Duodenal mucosa (tissue), 2 donors: Measurements from ENCODE around the gene GMPPB.
"Not testable (repeated sequence)": the region's sequence is repeated elsewhere in the genome, so short reads cannot be mapped to it uniquely, and the experiment has no call there.

Experiments used
- H3K27ac ChIP-seq: one replicate; pipeline ENCODE4 v1.7.0; 2013; ENCODE audit warnings: low read depth, low read length
- H3K27me3 ChIP-seq, 2 donors: one replicate each; pipeline ENCODE4 v1.7.0; 2013; ENCODE audit warnings: low read length in 2 of 2, control low read depth in 1 of 2; ENCODE audit not compliant: insufficient read depth in 2 of 2, control insufficient read depth in 1 of 2
- H3K36me3 ChIP-seq, 2 donors: one replicate each; pipeline ENCODE4 v1.7.0; 2013; ENCODE audit warnings: low read length in 2 of 2, control low read depth in 1 of 2; ENCODE audit not compliant: insufficient read depth in 2 of 2, control insufficient read depth in 1 of 2
- H3K4me1 ChIP-seq, 2 donors: one replicate each; pipeline ENCODE4 v1.7.0; 2013; ENCODE audit warnings: low read length in 2 of 2, control low read depth in 1 of 2; ENCODE audit not compliant: insufficient read depth in 2 of 2, control insufficient read depth in 1 of 2
- H3K4me3 ChIP-seq, 2 donors: one replicate each; pipeline ENCODE4 v1.7.0; 2013; ENCODE audit warnings: low read length in 2 of 2, low read depth in 1 of 2
- H3K9ac ChIP-seq, 2 donors: one replicate each; pipeline ENCODE4 v1.7.0; 2013; ENCODE audit warnings: low read length in 2 of 2, low read depth in 1 of 2
- H3K9me3 ChIP-seq, 2 donors: one replicate each; pipeline ENCODE4 v1.7.0; 2013; ENCODE audit warnings: low read length in 2 of 2, control low read depth in 1 of 2; ENCODE audit not compliant: control insufficient read depth in 1 of 2

Gene GMPPB

GRCh38 chr3:49685846-49686245 is 37.9 kb downstream of the GMPPB start:
- not testable (repeated sequence) for H3K9ac ChIP-seq, H3K27me3 ChIP-seq, H3K9me3 ChIP-seq, H3K4me3 ChIP-seq, H3K27ac ChIP-seq
- peaks cover 31 to 36% of the 10 kb centered on the region in 2 donors for H3K36me3 ChIP-seq
- H3K4me1 ChIP-seq: peaks cover 0 to 27% of the 10 kb centered on the region in 2 donors

- H3K27me3 ChIP-seq, H3K27ac ChIP-seq, H3K9ac ChIP-seq, H3K4me3 ChIP-seq, H3K9me3 ChIP-seq: not testable (repeated sequence)
- Histone ChIP-seq H3K36me3 (peaks cover 38 to 44% of the 10 kb centered on the region in 2 donors), H3K4me1 (peaks cover 0 to 19% of the 10 kb centered on the region in 2 donors)
Measured at GRCh38 chr3:49685103-49685502, 38.6 kb downstream of the GMPPB start.

- not testable (repeated sequence) for H3K9me3 ChIP-seq, H3K4me3 ChIP-seq, H3K27me3 ChIP-seq, H3K27ac ChIP-seq, H3K9ac ChIP-seq
- H3K36me3 ChIP-seq: peaks cover 41 to 50% of the 10 kb centered on the region in 2 donors
- peaks cover 0 to 16% of the 10 kb centered on the region in 2 donors for H3K4me1 ChIP-seq
Measured at GRCh38 chr3:49684453-49684852, 39.3 kb downstream of the GMPPB start.

GRCh38 chr3:49683162-49683561 is 40.6 kb downstream of the GMPPB start:
- peaks cover 0 to 6% of the 10 kb centered on the region in 2 donors for H3K4me1 ChIP-seq
- peaks cover 52 to 63% of the 10 kb centered on the region in 2 donors for H3K36me3 ChIP-seq
- no peaks in the 10 kb centered on the region for H3K9me3 ChIP-seq
- no peak overlapping the region for H3K27ac ChIP-seq
- H3K27me3 ChIP-seq: no peaks in the 10 kb centered on the region
- no peak overlapping the region for H3K9ac ChIP-seq
- H3K4me3 ChIP-seq: no peak overlapping the region

DNA sequence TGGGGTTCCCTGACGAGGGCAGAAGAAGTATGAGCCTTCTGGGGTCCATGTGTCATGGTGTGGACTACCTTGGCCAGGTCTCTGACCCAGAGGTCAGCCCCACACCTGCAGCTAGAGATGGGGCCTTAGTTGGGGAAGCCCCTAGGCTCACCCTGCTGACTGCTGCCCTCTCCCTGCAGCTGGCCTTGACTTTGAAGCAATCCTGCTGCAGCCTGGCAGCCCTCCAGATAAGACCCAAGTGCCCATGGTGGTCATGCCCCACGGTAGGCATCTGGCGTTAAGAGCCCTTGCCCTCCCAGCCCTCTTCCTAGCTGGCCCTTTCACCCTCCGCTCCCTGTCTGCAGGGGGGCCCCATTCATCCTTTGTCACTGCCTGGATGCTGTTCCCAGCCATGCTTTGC is 42.2 kb downstream of the GMPPB start:
- H3K4me1 ChIP-seq: no peaks in the 10 kb centered on the region
- peaks cover 68 to 79% of the 10 kb centered on the region in 2 donors for H3K36me3 ChIP-seq
- H3K9me3 ChIP-seq: no peaks in the 10 kb centered on the region
- no peak overlapping the region for H3K4me3 ChIP-seq
- no peaks in the 10 kb centered on the region for H3K27me3 ChIP-seq
- no peak overlapping the region for H3K9ac ChIP-seq
- H3K27ac ChIP-seq: no peak overlapping the region

DNA sequence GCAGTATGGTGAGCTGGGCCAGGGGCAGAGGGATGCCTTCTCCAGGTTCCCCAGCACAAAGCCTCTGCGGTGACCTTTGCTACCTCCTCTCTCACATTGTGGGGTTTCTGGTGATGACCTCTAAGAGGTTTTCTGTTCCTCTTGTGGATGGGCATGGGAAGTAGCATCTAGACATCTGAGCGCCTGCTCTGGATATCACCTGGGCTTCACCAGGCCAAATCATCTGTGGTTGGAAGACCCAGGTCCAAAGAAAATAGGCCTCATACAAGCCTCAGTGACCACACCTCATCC is 42.6 kb downstream of the GMPPB start:
- H3K4me3 ChIP-seq: no peak overlapping the region
- peaks cover 71 to 83% of the 10 kb centered on the region in 2 donors for H3K36me3 ChIP-seq
- no peak overlapping the region for H3K9ac ChIP-seq
- H3K27ac ChIP-seq: no peak overlapping the region
- H3K27me3 ChIP-seq: no peaks in the 10 kb centered on the region
- H3K9me3 ChIP-seq: no peaks in the 10 kb centered on the region
- H3K4me1 ChIP-seq: no peaks in the 10 kb centered on the region

- Histone ChIP-seq H3K9ac (no peak overlapping the region), H3K27me3 (no peaks in the 10 kb centered on the region), H3K36me3 (peaks cover 73 to 88% of the 10 kb centered on the region in 2 donors), H3K9me3 (no peaks in the 10 kb centered on the region), H3K4me1 (peaks cover 0 to 2% of the 10 kb centered on the region in 2 donors), H3K27ac (no peak overlapping the region), H3K4me3 (no peak overlapping the region)
Measured at GRCh38 chr3:49680493-49681231, 43.1 kb downstream of the GMPPB start.

GRCh38 chr3:49675912-49676311 is 47.8 kb downstream of the GMPPB start:
- no peak overlapping the region for H3K9ac ChIP-seq
- peaks cover 43 to 56% of the 10 kb centered on the region in 2 donors for H3K36me3 ChIP-seq
- no peaks in the 10 kb centered on the region for H3K27me3 ChIP-seq
- no peak overlapping the region for H3K4me3 ChIP-seq
- no peak overlapping the region for H3K27ac ChIP-seq
- H3K4me1 ChIP-seq: peaks cover 14 to 18% of the 10 kb centered on the region in 2 donors
- H3K9me3 ChIP-seq: no peaks in the 10 kb centered on the region

DNA sequence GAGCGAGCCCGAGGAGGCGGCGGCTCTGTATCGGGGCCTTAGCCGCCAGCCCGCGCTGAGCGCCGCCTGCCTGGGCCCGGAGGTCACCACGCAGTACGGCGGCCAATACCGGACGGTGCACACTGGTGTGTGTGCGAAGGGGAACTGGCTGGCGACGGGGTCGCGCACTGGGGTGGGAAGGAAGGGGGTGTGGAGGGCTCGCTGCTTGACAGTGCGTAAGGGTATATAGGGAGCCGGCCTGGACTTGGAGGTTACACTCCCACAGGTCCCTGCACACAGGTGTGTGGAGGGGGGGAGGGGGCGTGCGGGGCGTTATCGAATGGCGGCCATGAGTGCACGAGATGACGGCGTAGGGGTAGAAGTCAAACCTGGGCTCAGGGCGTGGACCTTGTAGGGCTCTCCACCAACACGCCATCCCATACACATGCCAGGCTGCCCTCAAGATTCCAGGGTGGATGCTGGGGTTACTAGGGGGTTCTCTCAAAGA is 49.2 kb downstream of the GMPPB start:
- Histone ChIP-seq H3K27me3 (no peaks in the 10 kb centered on the region), H3K4me1 (peaks cover 14 to 18% of the 10 kb centered on the region in 2 donors), H3K27ac (peak overlapping the region; percentile 96), H3K9ac (peak overlapping the region; percentile 79 to 92), H3K9me3 (no peaks in the 10 kb centered on the region), H3K36me3 (peaks cover 32 to 42% of the 10 kb centered on the region in 2 donors), H3K4me3 (peak overlapping the region; percentile 89 to 94)

DNA sequence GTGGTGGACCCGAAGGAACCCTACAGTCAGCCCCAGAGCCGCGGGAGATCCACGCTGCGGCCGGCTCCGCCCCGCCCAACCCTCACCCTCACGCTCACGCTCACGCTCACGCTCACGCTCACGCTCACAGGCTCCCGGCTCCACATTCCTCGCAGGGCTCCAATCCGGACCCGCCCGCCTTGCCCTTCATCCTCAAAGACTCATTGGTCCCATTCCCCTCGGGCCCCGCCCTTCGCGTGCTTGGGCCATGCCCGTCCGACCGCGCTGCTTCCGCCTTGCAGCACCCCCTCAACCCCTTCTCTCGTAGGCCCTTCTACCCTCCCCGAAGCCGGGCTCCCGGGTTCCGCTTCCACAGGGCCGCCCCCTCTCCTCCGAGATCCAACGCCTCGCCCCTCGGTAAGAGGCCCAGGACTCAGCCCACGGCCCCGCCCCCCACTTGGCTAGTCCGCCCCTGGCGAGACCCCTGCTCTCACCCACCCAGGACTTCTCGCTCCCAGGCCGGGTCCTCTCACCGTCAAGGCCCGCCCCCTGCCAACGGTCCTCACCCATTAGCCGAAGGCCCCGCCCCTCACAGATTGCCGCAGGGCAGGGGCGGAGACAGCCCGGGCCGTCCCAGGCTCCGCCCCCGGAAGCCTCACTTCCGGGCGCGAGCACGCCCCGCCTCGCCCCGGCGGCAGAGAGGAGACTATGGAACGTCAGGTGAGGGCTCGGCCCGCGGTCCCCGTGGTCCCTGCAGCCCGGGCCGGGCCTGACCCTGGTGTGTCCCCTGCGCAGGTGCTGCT is 49.8 kb downstream of the GMPPB start, which contains the start of gene APEH:
APEH (plus strand) TSS at position 637 of the 782 bp plus-strand sequence; CDS start at position 688, 51 bp downstream.
- H3K36me3 ChIP-seq: peaks cover 27 to 35% of the 10 kb centered on the region in 2 donors
- H3K9me3 ChIP-seq: no peaks in the 10 kb centered on the region
- no peaks in the 10 kb centered on the region for H3K27me3 ChIP-seq
- H3K27ac ChIP-seq: peak within 1 kb of the TSS; percentile 96
- H3K4me3 ChIP-seq: peak within 1 kb of the TSS; percentile 89 to 94
- H3K4me1 ChIP-seq: peaks cover 14 to 18% of the 10 kb centered on the region in 2 donors
- peak within 1 kb of the TSS; percentile 79 to 92 for H3K9ac ChIP-seq
